HCT116 (cell line): ENCODE measurements around the gene ADD2. TPM values are rescaled to one million over a fixed set of nuclear protein-coding genes. Genes with fewer than 3 reads are reported as not detected.

Source experiments
- ATAC-seq: fragments of 200-7000 bp; cut with Tn5 transposase; 2 replicates; pipeline ENCODE4 v1.9.1; 2020; ENCODE audit warnings: mild to moderate bottlenecking, moderate library complexity
- BruUV-seq: library from RNA; stranded (reverse); fragments of 400-500 nt; replicated peaks from 2 replicates; lab custom pipeline; 2021; lab: Mats Ljungman, UMichigan
- CTCF ChIA-PET: fragments of 300-600 bp; sonication (Branson Sonifier 250); formaldehyde crosslinking; loops from one replicate; lab custom pipeline; 2021; ENCODE audit warnings: antibody characterized with exemption; lab: Charles Lee
- POLR2A ChIA-PET: fragments of 300-600, 350-600 bp; sonication (Branson Sonifier 250); formaldehyde crosslinking; loops from one replicate; lab custom pipeline; 2021; ENCODE audit warnings: antibody characterized with exemption; lab: Charles Lee
- RAD21 ChIA-PET, 2 experiments: fragments of 300-600 bp; sonication (Branson Sonifier 250); formaldehyde crosslinking; loops; one replicate each; lab custom pipeline; 2023; ENCODE audit warnings: low total read pairs in 2 of 2; ENCODE audit not compliant: uncharacterized antibody in 2 of 2, unreplicated experiment in 2 of 2, low non-redundant PET in 1 of 2; lab: Charles Lee
- DNase-seq: peaks from one replicate; pipeline ENCODE4 v3.0.0-alpha.2; 2010; ENCODE audit warnings: low read depth, low spot score
- H2AFZ ChIP-seq: fragments of 200-600 bp; shearing (Covaris generic), sonication (generic); 2 replicates; pipeline ENCODE4 v1.6.1; 2017; ENCODE audit warnings: low read depth, mixed run types, mixed read lengths, antibody characterized with exemption, low read length; ENCODE audit not compliant: poor library complexity, severe bottlenecking
- H3K27ac ChIP-seq: 2 replicates; pipeline ENCODE4 v1.5.1; 2012; ENCODE audit warnings: low read depth, low read length
- H3K27me3 ChIP-seq: fragments of 200-600 bp; sonication (generic); 2 replicates; pipeline ENCODE4 v1.6.1; 2016; ENCODE audit warnings: mixed run types, low read length, mixed read lengths; ENCODE audit not compliant: insufficient read depth
- H3K36me3 ChIP-seq, 2 experiments: fragments of 200-500 bp in 1 of 2; fragments of 200-600 bp in 1 of 2; sonication (Bioruptor generic) in 1 of 2; sonication (generic) in 1 of 2; 2 replicates each; pipeline versions ENCODE4 v1.5.1 to v1.6.1; 2014 to 2016; ENCODE audit warnings: low read length in 2 of 2, inconsistent platforms in 1 of 2, mixed read lengths in 1 of 2, mixed run types in 1 of 2; ENCODE audit not compliant: insufficient read depth in 2 of 2, control insufficient read depth in 1 of 2
- H3K4me1 ChIP-seq, 2 experiments: fragments of 200-600 bp in 1 of 2; sonication (generic) in 1 of 2; 2 replicates each; pipeline versions ENCODE4 v1.5.1 to v1.6.1; 2012 to 2017; ENCODE audit warnings: low read length in 2 of 2, inconsistent platforms in 1 of 2, mild to moderate bottlenecking in 1 of 2, mixed read lengths in 1 of 2, mixed run types in 1 of 2, moderate library complexity in 1 of 2; ENCODE audit not compliant: insufficient read depth in 2 of 2, control insufficient read depth in 1 of 2
- H3K4me2 ChIP-seq: fragments of 200-600 bp; sonication (generic); 2 replicates; pipeline ENCODE4 v1.6.1; 2017; ENCODE audit warnings: mixed run types, low read length, mixed read lengths
- H3K4me3 ChIP-seq, 2 experiments: fragments of 200-600 bp in 1 of 2; sonication (generic) in 1 of 2; replicated peaks in 1 of 2; 2 replicates each; pipeline ENCODE4 v1.5.1; 2011 to 2016; ENCODE audit warnings: low read length in 2 of 2, control low read depth in 1 of 2, low read depth in 1 of 2, mild to moderate bottlenecking in 1 of 2, mixed read lengths in 1 of 2, mixed run types in 1 of 2
- H3K79me2 ChIP-seq: fragments of 200-600 bp; sonication (generic); 2 replicates; pipeline ENCODE4 v1.6.1; 2017; ENCODE audit warnings: mild to moderate bottlenecking, mixed run types, low read length, moderate library complexity, mixed read lengths; ENCODE audit not compliant: insufficient read depth
- H3K9ac ChIP-seq: fragments of 200-600 bp; sonication (generic); 2 replicates; pipeline ENCODE4 v1.6.1; 2016; ENCODE audit warnings: low read length, mixed read lengths
- H3K9me2 ChIP-seq: fragments of 200-600 bp; sonication (generic), shearing (Covaris generic); 2 replicates; pipeline ENCODE4 v1.6.1; 2017; ENCODE audit warnings: mixed run types, mild to moderate bottlenecking, moderate library complexity; ENCODE audit not compliant: insufficient read depth
- H3K9me3 ChIP-seq, 2 experiments: fragments of 200-500 bp in 1 of 2; fragments of 200-600 bp in 1 of 2; sonication (Bioruptor generic) in 1 of 2; sonication (generic) in 1 of 2; 2 replicates each; pipeline ENCODE4 v1.6.1; 2014 to 2017; ENCODE audit warnings: low read length in 2 of 2, mixed read lengths in 2 of 2, inconsistent platforms in 1 of 2, low read depth in 1 of 2, mild to moderate bottlenecking in 1 of 2, mixed run types in 1 of 2, moderate library complexity in 1 of 2; ENCODE audit not compliant: control insufficient read depth in 1 of 2, insufficient read depth in 1 of 2
- H4K20me1 ChIP-seq: fragments of 200-600 bp; sonication (generic), shearing (Covaris generic); 2 replicates; pipeline ENCODE4 v1.6.1; 2017; ENCODE audit warnings: mixed run types, mild to moderate bottlenecking, moderate library complexity; ENCODE audit not compliant: insufficient read depth
- ATF3 ChIP-seq: IDR thresholded peaks from 2 replicates; pipeline ENCODE4 v1.6.1; 2012
- CEBPB ChIP-seq: IDR thresholded peaks from 2 replicates; pipeline ENCODE4 v1.6.1; 2012; ENCODE audit warnings: low read depth
- CTCF ChIP-seq, 3 experiments: fragments of 200-600 bp in 1 of 3; sonication (generic) in 1 of 3; IDR thresholded peaks in 2 of 3; conservative IDR thresholded peaks in 1 of 3; 2 replicates each; pipeline ENCODE4 v1.5.1; 2012 to 2017; ENCODE audit warnings: low read depth in 2 of 3, low read length in 2 of 3, antibody characterized with exemption in 1 of 3, borderline replicate concordance in 1 of 3, control low read depth in 1 of 3, mild to moderate bottlenecking in 1 of 3, mixed read lengths in 1 of 3, mixed run types in 1 of 3, moderate library complexity in 1 of 3; ENCODE audit not compliant: insufficient read depth in 1 of 3
- EGR1 ChIP-seq: IDR thresholded peaks from 2 replicates; pipeline ENCODE4 v1.6.1; 2012; ENCODE audit warnings: low read depth
- ELF1 ChIP-seq: IDR thresholded peaks from 2 replicates; pipeline ENCODE4 v1.6.1; 2012; ENCODE audit warnings: low read depth, borderline replicate concordance
- FOSL1 ChIP-seq: IDR thresholded peaks from 2 replicates; pipeline ENCODE4 v1.6.1; 2012; ENCODE audit warnings: low read depth
- JUND ChIP-seq: IDR thresholded peaks from 2 replicates; pipeline ENCODE4 v1.6.1; 2012
- MAX ChIP-seq: IDR thresholded peaks from 2 replicates; pipeline ENCODE4 v1.6.1; 2012
- POLR2A ChIP-seq: IDR thresholded peaks from 2 replicates; pipeline ENCODE4 v1.7.0; 2011; ENCODE audit warnings: borderline replicate concordance; ENCODE audit not compliant: insufficient read depth, insufficient read length; ENCODE audit errors: extremely low read depth
- POLR2AphosphoS5 ChIP-seq: IDR thresholded peaks from 2 replicates; pipeline ENCODE4 v1.6.1; 2011; ENCODE audit warnings: mild to moderate bottlenecking, low read depth, low read length, moderate library complexity
- REST ChIP-seq: IDR thresholded peaks from 2 replicates; pipeline ENCODE4 v1.6.1; 2012; ENCODE audit warnings: low read depth
- SIN3A ChIP-seq: IDR thresholded peaks from 2 replicates; pipeline ENCODE4 v1.6.1; 2012; ENCODE audit warnings: low read depth
- SP1 ChIP-seq: IDR thresholded peaks from 2 replicates; pipeline ENCODE4 v1.6.1; 2012; ENCODE audit warnings: low read depth
- TCF7L2 ChIP-seq: IDR thresholded peaks from 2 replicates; pipeline ENCODE4 v1.7.0; 2011; ENCODE audit warnings: borderline replicate concordance, inconsistent platforms; ENCODE audit not compliant: insufficient read depth, insufficient read length; ENCODE audit errors: extremely low read depth
- YY1 ChIP-seq: IDR thresholded peaks from 2 replicates; pipeline ENCODE4 v1.6.1; 2011; ENCODE audit warnings: low read length, low read depth, moderate library complexity, mild to moderate bottlenecking; ENCODE audit not compliant: insufficient replicate concordance; ENCODE audit errors: extremely low read depth
- ZBTB33 ChIP-seq: IDR thresholded peaks from 2 replicates; pipeline ENCODE4 v1.6.1; 2011; ENCODE audit warnings: mild to moderate bottlenecking, low read length, moderate library complexity; ENCODE audit not compliant: insufficient replicate concordance; ENCODE audit errors: extremely low read depth
- intact Hi-C: fragments of 100-400 bp; cut with micrococcal nuclease; formaldehyde crosslinking; loops from 2 replicates; pipeline ENCODE4 v1.10.0; 2022
- total RNA-seq: library from RNA; stranded (reverse); gene quantifications from one replicate; pipeline ENCODE4 v1.2.1, GENCODE V29; 2021; ENCODE audit not compliant: unreplicated experiment

ADD2 gene
- total RNA-seq, 1 experiment from 2014 or later, result 0.15 TPM

- ChIA-PET POLR2A (no interaction called here), RAD21 (no interaction called here), CTCF (no interaction called here)
- Histone ChIP-seq H3K79me2 (no peaks in the 10 kb centered on the region), H3K4me1 (no peaks in the 10 kb centered on the region), H2AFZ (no peak overlapping the region), H3K9me2 (no peaks in the 10 kb centered on the region), H3K36me3 (no peaks in the 10 kb centered on the region), H3K4me2 (no peak overlapping the region), H3K27ac (no peak overlapping the region), H3K27me3 (peaks cover 29% of the 10 kb centered on the region; the same call in 1 of the 2 replicates), H4K20me1 (no peaks in the 10 kb centered on the region), H3K9ac (no peak overlapping the region), H3K9me3 (no peaks in the 10 kb centered on the region), H3K4me3 (no peak overlapping the region)
- TF ChIP-seq YY1 (no peak), CEBPB (no peak), MAX (no peak), TCF7L2 (no peak), ZBTB33 (no peak), REST (no peak), SP1 (no peak), POLR2AphosphoS5 (no peak), EGR1 (no peak), ATF3 (no peak), JUND (no peak), ELF1 (no peak), POLR2A (no peak), CTCF (IDR thresholded peaks at IDR 0.05 in 2 of 3, conservative IDR thresholded peaks at IDR 0.05 in 1 of 3; ENCODE audit: borderline replicate concordance in 1 of 3, insufficient read depth in 1 of 3, low read depth in 2 of 3, low read length in 2 of 3) (no peak), SIN3A (no peak), FOSL1 (no peak)
- no TSS peak for BruUV-seq
- intact Hi-C loops, result no loop called here
- DNase-seq, result no peak
- no peak for ATAC-seq
Measured at GRCh38 chr2:70732766-70733645, 35.0 kb downstream of the ADD2 start.
